Karpas-422 (cell line): ENCODE results near the gene AFAP1L1. TPM values are rescaled to one million over a fixed set of nuclear protein-coding genes. Genes with fewer than 3 reads are reported as not detected.
"Not testable (repeated sequence)": the region's sequence is repeated elsewhere in the genome, so short reads cannot be mapped to it uniquely, and the experiment has no call there.

Source experiments
- DNase-seq: peaks from one replicate; pipeline ENCODE4 v3.0.0-alpha.2; 2015
- H2AFZ ChIP-seq: fragments of 200-600 bp; sonication (generic); 2 replicates; pipeline ENCODE4 v1.6.1; 2014; ENCODE audit warnings: antibody characterized with exemption, low read length, mixed read lengths
- H3K27ac ChIP-seq: fragments of 200-600 bp; sonication (generic); 2 replicates; pipeline ENCODE4 v1.5.1; 2014; ENCODE audit warnings: mild to moderate bottlenecking, low read length, moderate library complexity
- H3K27me3 ChIP-seq: fragments of 200-600 bp; sonication (generic); 2 replicates; pipeline ENCODE4 v1.6.1; 2014; ENCODE audit warnings: low read length, mixed read lengths
- H3K36me3 ChIP-seq: fragments of 200-600 bp; sonication (generic); 2 replicates; pipeline ENCODE4 v1.6.1; 2014; ENCODE audit warnings: low read length, mixed read lengths; ENCODE audit not compliant: insufficient read depth
- H3K4me1 ChIP-seq: fragments of 200-600 bp; sonication (generic); 2 replicates; pipeline ENCODE4 v1.6.1; 2014; ENCODE audit warnings: mild to moderate bottlenecking, low read length, mixed read lengths
- H3K4me2 ChIP-seq: fragments of 200-600 bp; sonication (generic); 2 replicates; pipeline ENCODE4 v1.6.1; 2014; ENCODE audit warnings: low read length, low read depth, mild to moderate bottlenecking; ENCODE audit not compliant: poor library complexity, severe bottlenecking
- H3K4me3 ChIP-seq: fragments of 200-600 bp; sonication (generic); 2 replicates; pipeline ENCODE4 v1.5.1; 2014; ENCODE audit warnings: mild to moderate bottlenecking, antibody characterized with exemption, low read length, mixed read lengths
- H3K79me2 ChIP-seq: fragments of 200-600 bp; sonication (generic); 2 replicates; pipeline ENCODE4 v1.6.1; 2014; ENCODE audit warnings: mild to moderate bottlenecking, low read length, mixed read lengths
- H3K9ac ChIP-seq: fragments of 200-600 bp; sonication (generic); 2 replicates; pipeline ENCODE4 v1.6.0; 2014; ENCODE audit warnings: low read length
- H3K9me2 ChIP-seq: fragments of 200-600 bp; sonication (generic), shearing (Covaris generic); replicated peaks from 2 replicates; pipeline ENCODE4 v1.6.0; 2014; ENCODE audit warnings: mild to moderate bottlenecking, low read length, moderate library complexity; ENCODE audit not compliant: insufficient read depth
- H3K9me3 ChIP-seq: fragments of 300-700, 200-600 bp; sonication (generic); 2 replicates; pipeline ENCODE4 v1.6.1; 2014; ENCODE audit warnings: low read length, mixed read lengths
- H4K20me1 ChIP-seq: fragments of 200-600 bp; sonication (generic); 2 replicates; pipeline ENCODE4 v1.6.1; 2014; ENCODE audit warnings: mild to moderate bottlenecking, antibody characterized with exemption, low read length, low read depth; ENCODE audit not compliant: insufficient read depth
- total RNA-seq: library from RNA; depleted of rRNA; stranded (reverse); fragments of >200 nt; shearing (Covaris generic); gene quantifications from 2 replicates; pipeline ENCODE4 v1.2.3, GENCODE V29; 2014; ENCODE audit warnings: low replicate concordance

Gene AFAP1L1
- total RNA-seq, 1 experiment from 2014 or later = not detected

DNA sequence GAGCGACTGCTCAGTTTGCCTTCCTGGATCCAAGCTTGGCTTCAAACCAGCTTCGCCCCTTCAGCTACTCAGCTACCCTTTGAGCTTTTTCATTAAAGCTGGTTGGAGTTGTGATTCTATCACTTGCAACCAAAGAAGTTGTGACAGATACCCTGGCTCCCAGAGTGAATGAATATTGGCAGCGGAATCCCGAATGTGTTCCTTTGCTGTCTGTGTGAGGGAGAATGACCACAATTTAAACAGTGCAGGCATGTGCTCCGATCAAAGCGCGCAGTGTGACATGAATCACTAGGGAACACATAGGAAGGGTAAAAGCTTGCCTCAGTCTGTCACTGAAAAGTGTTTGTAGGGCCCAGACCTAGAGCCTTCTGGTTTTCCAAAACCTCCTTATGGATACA, 6.6 kb upstream of the AFAP1L1 start:
- H3K4me3 ChIP-seq = no peak overlapping the region
- no peak overlapping the region for H3K4me2 ChIP-seq
- no peak overlapping the region for H3K9ac ChIP-seq

DNA sequence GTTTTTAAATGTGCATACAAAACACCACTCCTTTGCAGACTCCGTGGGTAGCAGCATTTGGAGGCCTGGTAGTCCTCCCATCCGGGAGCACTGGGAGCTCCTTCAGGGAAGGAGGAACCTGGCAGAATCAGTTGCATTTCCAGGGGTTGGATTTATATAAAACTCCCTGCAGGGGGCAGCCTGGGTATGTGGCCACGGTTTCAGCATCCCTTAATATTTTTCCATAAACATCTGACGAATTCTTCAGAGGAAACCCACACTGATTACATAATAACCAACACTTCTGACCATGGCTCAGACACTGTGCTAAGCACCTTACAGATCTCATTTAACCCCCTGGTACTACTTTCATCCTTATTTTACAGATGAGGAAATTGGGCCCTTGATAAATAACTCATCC, 6.1 kb upstream of the AFAP1L1 start:
- Histone ChIP-seq H3K9me2 (no peaks in the 10 kb centered on the region), H3K36me3 (no peaks in the 10 kb centered on the region; the same call in 1 of the 2 replicates), H3K9me3 (peaks cover 2% of the 10 kb centered on the region; the same call in 1 of the 2 replicates), H3K4me1 (peaks cover 41% of the 10 kb centered on the region), H3K9ac (no peak overlapping the region), H3K27ac (no peak overlapping the region), H3K27me3 (no peaks in the 10 kb centered on the region; the same call in 1 of the 2 replicates), H2AFZ (no peak overlapping the region), H3K4me2 (no peak overlapping the region), H3K4me3 (no peak overlapping the region), H3K79me2 (no peaks in the 10 kb centered on the region), H4K20me1 (no peaks in the 10 kb centered on the region)
- DNase-seq = peak; percentile 46

More for the DNA sequence above, 6.6 kb upstream of the AFAP1L1 start:
- no peak overlapping the region for H3K27ac ChIP-seq
- H3K36me3 ChIP-seq = no peaks in the 10 kb centered on the region; the same call in 1 of the 2 replicates
- no peak for DNase-seq
- peaks cover 41% of the 10 kb centered on the region for H3K4me1 ChIP-seq
- H4K20me1 ChIP-seq = no peaks in the 10 kb centered on the region
- no peaks in the 10 kb centered on the region for H3K79me2 ChIP-seq
- H3K9me2 ChIP-seq = no peaks in the 10 kb centered on the region
- no peak overlapping the region for H2AFZ ChIP-seq
- H3K27me3 ChIP-seq = no peaks in the 10 kb centered on the region; the same call in 1 of the 2 replicates
- peaks cover 2% of the 10 kb centered on the region; the same call in 1 of the 2 replicates for H3K9me3 ChIP-seq

DNA sequence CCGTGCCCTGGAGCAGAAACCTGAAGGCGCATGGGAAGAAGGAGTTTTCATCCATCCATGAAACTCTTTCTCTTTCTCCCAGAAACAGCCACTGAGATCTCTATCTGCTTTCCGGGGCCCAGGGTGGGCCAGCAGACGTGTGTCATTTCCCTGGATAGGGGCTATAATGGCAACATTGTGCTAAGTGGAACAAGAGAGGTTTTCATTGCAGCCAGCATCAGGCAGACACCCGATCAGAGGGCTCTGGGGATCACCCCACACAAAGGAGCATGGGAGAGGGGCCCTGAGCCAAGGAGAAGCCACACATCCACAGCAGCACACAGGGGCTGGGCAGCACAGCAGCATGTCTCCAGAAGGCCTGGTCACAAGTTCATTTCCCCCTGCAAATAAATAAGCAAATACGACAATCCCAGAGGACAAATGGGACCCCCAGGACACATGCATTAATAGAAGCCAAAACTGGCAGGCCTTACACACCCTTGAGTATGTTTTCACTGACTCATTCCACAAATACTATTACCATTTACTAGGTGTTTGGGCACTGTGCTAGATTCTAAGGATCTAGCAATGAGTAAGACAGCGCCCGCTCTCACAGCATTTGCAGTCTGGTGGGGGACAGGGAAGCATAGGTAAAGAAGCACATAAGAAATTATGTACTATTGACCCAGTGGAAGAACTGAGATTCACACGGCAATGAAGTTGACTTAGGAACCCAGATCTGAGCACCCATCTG, 4.3 kb upstream of the AFAP1L1 start:
- no peaks in the 10 kb centered on the region; the same call in 1 of the 2 replicates for H3K36me3 ChIP-seq
- H3K4me3 ChIP-seq = no peak overlapping the region
- H3K79me2 ChIP-seq = no peaks in the 10 kb centered on the region
- no peaks in the 10 kb centered on the region for H3K9me2 ChIP-seq
- H4K20me1 ChIP-seq = no peaks in the 10 kb centered on the region
- H3K9ac ChIP-seq = no peak overlapping the region
- H2AFZ ChIP-seq = no peak overlapping the region
- H3K4me1 ChIP-seq = peaks cover 37% of the 10 kb centered on the region
- no peak for DNase-seq
- H3K27ac ChIP-seq = no peak overlapping the region
- H3K4me2 ChIP-seq = no peak overlapping the region
- H3K27me3 ChIP-seq = no peaks in the 10 kb centered on the region; the same call in 1 of the 2 replicates
- H3K9me3 ChIP-seq = peaks cover 2% of the 10 kb centered on the region; the same call in 1 of the 2 replicates

DNA sequence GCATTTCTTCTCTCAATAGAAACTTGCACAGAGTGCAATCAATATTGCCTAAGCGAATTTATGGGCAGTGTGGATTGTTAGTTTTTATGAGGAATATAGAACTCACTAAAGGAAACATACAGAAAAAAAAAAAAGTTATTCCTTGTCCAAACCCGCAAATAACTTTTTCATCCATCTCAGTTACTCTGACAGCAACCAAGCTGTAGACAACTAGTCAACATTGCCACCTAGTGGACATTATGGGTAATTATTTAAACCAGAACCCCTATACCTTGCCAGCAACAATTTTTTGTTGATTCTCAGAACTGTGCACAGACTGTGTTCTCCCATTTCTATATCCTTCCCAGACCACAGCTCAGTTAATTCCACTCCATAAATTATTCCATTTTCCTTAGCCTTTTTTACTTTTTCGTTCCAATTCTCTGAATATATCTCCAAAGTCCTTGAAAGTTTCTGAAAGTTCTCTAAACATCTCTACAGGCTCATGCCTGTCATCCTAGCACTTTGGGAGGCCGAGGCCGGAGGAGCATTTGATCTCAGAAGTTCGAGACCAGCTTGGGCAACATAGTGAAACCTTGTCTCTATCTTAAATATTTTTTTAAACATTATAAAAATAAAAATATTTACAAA, 2.6 kb upstream of the AFAP1L1 start:
- Histone ChIP-seq H3K4me2 (no peak overlapping the region), H3K4me3 (no peak overlapping the region), H2AFZ (no peak overlapping the region), H4K20me1 (no peaks in the 10 kb centered on the region), H3K27ac (no peak overlapping the region), H3K9me2 (no peaks in the 10 kb centered on the region), H3K4me1 (peaks cover 23% of the 10 kb centered on the region), H3K79me2 (no peaks in the 10 kb centered on the region), H3K9me3 (peaks cover 2% of the 10 kb centered on the region; the same call in 1 of the 2 replicates), H3K27me3 (no peaks in the 10 kb centered on the region; the same call in 1 of the 2 replicates), H3K36me3 (no peaks in the 10 kb centered on the region; the same call in 1 of the 2 replicates), H3K9ac (no peak overlapping the region)
- peak; percentile 87 for DNase-seq

DNA sequence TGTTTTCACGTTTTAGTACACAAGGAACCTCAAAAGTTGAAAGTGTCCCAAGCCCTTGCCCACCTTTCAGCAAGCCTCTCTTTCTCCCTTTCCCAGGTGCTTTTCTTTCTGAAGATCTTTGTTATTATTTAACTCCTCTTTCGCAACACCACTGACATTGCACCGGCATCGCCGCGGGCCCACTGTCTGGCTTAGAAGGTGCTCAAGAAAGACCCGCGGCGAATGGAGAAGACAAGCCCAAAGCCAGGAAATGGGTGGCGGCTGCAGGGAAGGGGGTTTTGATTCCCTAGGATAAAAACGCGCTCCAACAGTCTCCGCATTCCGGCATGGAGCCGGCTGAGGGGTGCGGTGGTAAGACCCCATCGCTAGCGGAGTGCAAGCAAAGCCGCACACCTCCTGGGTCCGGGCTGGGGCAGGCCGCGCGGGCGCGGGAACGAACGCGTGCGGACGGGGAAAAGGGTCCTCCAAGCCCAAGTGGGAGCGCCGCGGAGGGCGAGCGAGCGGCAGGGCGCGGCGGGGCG, 404 bp upstream of the AFAP1L1 start:
- Histone ChIP-seq H3K79me2 (no peaks in the 10 kb centered on the region), H3K4me2 (no peak overlapping the region), H4K20me1 (no peaks in the 10 kb centered on the region), H2AFZ (no peak overlapping the region), H3K4me1 (peaks cover 6% of the 10 kb centered on the region), H3K4me3 (no peak overlapping the region), H3K27ac (no peak overlapping the region), H3K9me3 (peaks cover 2% of the 10 kb centered on the region; the same call in 1 of the 2 replicates), H3K27me3 (no peaks in the 10 kb centered on the region; the same call in 1 of the 2 replicates), H3K36me3 (no peaks in the 10 kb centered on the region; the same call in 1 of the 2 replicates), H3K9ac (no peak overlapping the region), H3K9me2 (no peaks in the 10 kb centered on the region)
- DNase-seq = no peak

DNA sequence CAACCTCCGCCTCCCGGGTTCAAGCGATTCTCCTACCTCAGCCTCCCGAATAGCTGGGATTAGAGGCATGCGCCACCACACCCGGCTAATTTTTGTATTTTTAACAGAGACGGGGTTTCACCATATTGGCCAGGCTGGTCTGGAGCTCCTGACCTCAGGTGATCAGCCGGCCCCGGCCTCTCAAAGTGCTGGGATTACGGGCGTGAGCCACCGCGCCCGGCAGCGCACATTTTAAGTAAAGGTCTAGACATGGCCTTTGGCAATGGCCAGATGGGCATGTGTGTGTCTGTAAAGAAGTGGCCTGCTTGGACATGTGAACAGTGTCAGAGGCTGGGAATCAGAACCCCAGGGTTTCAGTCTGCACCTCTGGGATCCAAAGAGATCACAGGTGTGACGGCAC, 1.1 kb downstream of the AFAP1L1 start:
- H3K9me3 ChIP-seq, H3K4me3 ChIP-seq, H3K4me1 ChIP-seq, DNase-seq, H3K36me3 ChIP-seq, H2AFZ ChIP-seq, H3K4me2 ChIP-seq, H3K27me3 ChIP-seq, H3K9ac ChIP-seq, H4K20me1 ChIP-seq, H3K27ac ChIP-seq, H3K9me2 ChIP-seq, H3K79me2 ChIP-seq: not testable (repeated sequence)

DNA sequence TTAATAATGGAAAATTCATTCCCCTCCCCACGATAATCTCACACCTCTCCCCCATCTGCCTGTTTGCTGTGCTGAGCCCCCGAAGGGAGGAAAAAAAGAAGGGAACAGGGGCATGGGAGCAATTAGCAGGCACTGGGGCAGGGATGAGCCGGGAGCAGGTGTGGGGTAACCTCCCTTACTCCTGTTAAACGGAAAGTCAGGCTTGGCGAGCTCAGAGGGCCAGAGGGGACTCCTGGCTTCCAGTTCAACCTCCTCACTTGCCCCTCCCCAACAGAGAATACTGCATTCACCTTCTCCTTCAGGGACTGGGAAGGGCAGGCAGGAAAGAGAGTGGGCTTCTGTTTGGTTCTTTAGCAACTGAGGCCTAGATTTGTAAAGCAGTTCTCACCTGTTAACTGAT, 1.6 kb downstream of the AFAP1L1 start:
- Histone ChIP-seq H3K9me2 (no peaks in the 10 kb centered on the region), H3K9ac (no peak overlapping the region), H3K79me2 (no peaks in the 10 kb centered on the region), H3K36me3 (no peaks in the 10 kb centered on the region; the same call in 1 of the 2 replicates), H4K20me1 (no peaks in the 10 kb centered on the region), H3K4me3 (no peak overlapping the region), H3K27ac (no peak overlapping the region), H3K4me1 (no peaks in the 10 kb centered on the region), H2AFZ (no peak overlapping the region), H3K4me2 (no peak overlapping the region), H3K9me3 (peaks cover 2% of the 10 kb centered on the region; the same call in 1 of the 2 replicates), H3K27me3 (no peaks in the 10 kb centered on the region; the same call in 1 of the 2 replicates)
- no peak for DNase-seq

DNA sequence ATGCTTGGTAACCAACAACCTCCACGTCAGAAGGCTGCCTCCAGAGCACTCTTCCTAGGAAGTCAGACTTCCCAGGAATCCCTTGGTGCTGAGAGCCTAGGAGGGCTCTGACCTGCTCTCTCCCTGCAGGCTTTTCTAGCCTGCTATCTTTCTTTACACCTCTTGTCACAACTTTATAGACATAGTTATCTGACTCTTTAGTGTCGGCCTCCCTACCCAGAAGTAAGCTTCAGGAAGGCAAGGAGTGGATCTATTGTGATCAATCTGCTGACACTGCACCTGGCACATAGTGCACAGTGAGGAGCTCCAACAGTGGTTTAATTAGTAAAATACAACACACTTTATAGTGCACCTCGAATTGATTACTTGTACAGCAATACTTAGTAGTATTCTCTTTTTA, 2.3 kb downstream of the AFAP1L1 start:
- Histone ChIP-seq H3K4me3 (no peak overlapping the region), H4K20me1 (no peaks in the 10 kb centered on the region), H3K4me2 (no peak overlapping the region), H2AFZ (no peak overlapping the region), H3K79me2 (no peaks in the 10 kb centered on the region), H3K9me2 (no peaks in the 10 kb centered on the region), H3K27ac (no peak overlapping the region), H3K36me3 (no peaks in the 10 kb centered on the region), H3K9ac (no peak overlapping the region), H3K27me3 (no peaks in the 10 kb centered on the region; the same call in 1 of the 2 replicates), H3K4me1 (no peaks in the 10 kb centered on the region), H3K9me3 (no peaks in the 10 kb centered on the region)
- DNase-seq = no peak
